Skeletal muscle tissue (tissue), 4 donors: ENCODE data around the gene PPP1R7. TPM values are rescaled to one million over a fixed set of nuclear protein-coding genes. Genes with fewer than 3 reads are reported as not detected.

ENCODE experiments used
- H3K27ac ChIP-seq: one replicate; pipeline ENCODE4 v1.7.0; 2013; ENCODE audit warnings: mild to moderate bottlenecking, low read depth, low read length, inconsistent platforms
- H3K27me3 ChIP-seq, 3 donors: one replicate each; pipeline ENCODE4 v1.7.0; 2013; ENCODE audit warnings: low read length in 3 of 3; ENCODE audit not compliant: control insufficient read depth in 3 of 3, insufficient read depth in 3 of 3
- H3K36me3 ChIP-seq, 3 donors: one replicate each; pipeline ENCODE4 v1.7.0; 2013; ENCODE audit warnings: low read length in 3 of 3; ENCODE audit not compliant: control insufficient read depth in 3 of 3, insufficient read depth in 3 of 3
- H3K4me1 ChIP-seq, 3 donors: one replicate each; pipeline ENCODE4 v1.7.0; 2013; ENCODE audit warnings: low read length in 3 of 3, mild to moderate bottlenecking in 3 of 3; ENCODE audit not compliant: control insufficient read depth in 3 of 3, insufficient read depth in 3 of 3
- H3K4me3 ChIP-seq, 3 donors: one replicate each; pipeline ENCODE4 v1.7.0; 2013; ENCODE audit warnings: low read length in 3 of 3
- H3K9ac ChIP-seq, 3 donors: one replicate each; pipeline ENCODE4 v1.7.0; 2013; ENCODE audit warnings: low read length in 3 of 3, mild to moderate bottlenecking in 3 of 3, moderate library complexity in 2 of 3, low read depth in 1 of 3
- H3K9me3 ChIP-seq, 3 donors: one replicate each; pipeline ENCODE4 v1.7.0; 2013; ENCODE audit warnings: low read length in 3 of 3; ENCODE audit not compliant: control insufficient read depth in 3 of 3
- total RNA-seq: library from RNA; depleted of rRNA; stranded (reverse); fragments of >200 nt; gene quantifications from one replicate; pipeline ENCODE4 v1.2.3, GENCODE V29; 2014
- donor health status: Osteomylitis.

The PPP1R7 gene
- total RNA-seq, 1 donor from 2014 or later: 44.4 TPM

DNA sequence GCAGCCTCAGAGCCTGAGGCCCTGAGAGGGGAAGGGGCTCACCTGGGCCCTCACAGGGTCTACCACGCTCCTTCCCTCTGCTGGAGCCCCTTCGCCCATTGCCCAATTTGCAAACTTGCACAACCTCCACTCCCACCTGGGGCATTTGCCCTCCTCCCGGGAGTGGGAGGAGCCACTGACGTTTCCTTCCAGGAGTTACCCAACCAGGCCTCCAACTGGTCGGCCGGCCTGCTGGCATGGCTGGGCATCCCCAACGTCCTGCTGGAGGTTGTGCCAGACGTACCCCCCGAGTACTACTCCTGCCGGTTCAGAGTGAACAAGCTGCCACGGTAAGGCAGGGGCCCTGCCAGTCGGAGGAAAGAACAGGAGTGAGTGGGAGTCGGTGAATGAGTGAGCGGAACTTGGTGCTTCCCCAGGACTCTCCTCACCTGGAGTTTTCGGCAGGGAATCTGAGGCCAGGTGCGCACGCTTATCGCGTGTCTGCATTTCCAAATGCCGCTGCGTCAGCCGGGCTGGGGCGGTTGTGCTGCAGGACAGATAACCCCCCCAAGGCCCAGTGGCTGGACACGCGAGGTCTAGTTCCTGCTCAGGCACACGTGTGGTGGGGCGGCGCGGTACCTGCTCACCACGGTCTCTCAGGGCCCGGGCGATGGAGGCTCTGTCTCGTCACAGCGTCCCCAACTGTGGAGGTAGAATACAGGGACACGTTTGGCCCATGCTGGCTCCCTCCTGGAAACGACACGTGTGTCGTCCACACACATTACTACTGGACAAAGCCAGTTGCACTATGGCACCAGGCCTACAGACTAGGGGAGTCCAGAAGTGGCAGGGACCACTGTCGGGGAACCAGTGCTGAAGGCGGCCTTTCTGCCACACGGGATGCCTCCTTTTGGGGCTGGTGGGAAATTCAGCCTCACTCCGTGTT lies 49.9 kb downstream of the PPP1R7 start:
- H3K9ac ChIP-seq: no peak overlapping the region

DNA sequence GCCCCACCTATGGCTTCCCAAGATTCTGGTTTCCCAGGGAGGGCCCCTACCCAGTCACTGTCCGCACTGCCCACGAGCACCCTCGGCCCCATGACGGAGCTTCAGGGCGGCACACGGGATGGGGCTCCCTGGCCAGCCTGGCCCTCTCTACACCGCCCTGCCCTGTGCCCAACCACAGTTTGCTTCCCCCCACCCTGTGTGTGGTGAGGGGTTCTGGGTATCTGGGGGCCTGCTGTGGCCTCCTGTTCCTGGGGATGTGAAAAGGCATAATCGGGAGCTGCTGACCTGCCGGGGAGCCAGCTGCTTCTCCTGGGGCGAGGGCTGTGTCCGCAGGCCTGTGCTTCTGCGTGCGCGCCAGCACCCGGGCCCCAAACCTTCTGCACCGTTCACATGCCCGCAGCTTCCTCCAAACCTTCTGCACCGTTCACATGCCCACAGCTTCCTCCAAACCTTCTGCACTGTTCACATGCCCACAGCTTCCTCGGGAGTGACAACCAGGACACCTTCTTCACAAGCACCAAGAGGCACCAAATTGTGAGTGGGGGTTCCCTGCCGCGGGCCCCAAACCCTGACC lies 50.6 kb downstream of the PPP1R7 start:
- H3K27me3 ChIP-seq: no peaks in the 10 kb centered on the region
- H3K36me3 ChIP-seq: no peaks in the 10 kb centered on the region
- H3K27ac ChIP-seq: no peak overlapping the region
- no peak overlapping the region for H3K4me3 ChIP-seq
- H3K9ac ChIP-seq: no peak overlapping the region
- H3K4me1 ChIP-seq: no peaks in the 10 kb centered on the region
- H3K9me3 ChIP-seq: no peaks in the 10 kb centered on the region

More for the DNA sequence above, 49.9 kb downstream of the PPP1R7 start:
- no peak overlapping the region for H3K27ac ChIP-seq
- no peak overlapping the region for H3K4me3 ChIP-seq
- no peaks in the 10 kb centered on the region for H3K4me1 ChIP-seq
- no peaks in the 10 kb centered on the region for H3K27me3 ChIP-seq
- no peaks in the 10 kb centered on the region for H3K9me3 ChIP-seq
- no peaks in the 10 kb centered on the region for H3K36me3 ChIP-seq

DNA sequence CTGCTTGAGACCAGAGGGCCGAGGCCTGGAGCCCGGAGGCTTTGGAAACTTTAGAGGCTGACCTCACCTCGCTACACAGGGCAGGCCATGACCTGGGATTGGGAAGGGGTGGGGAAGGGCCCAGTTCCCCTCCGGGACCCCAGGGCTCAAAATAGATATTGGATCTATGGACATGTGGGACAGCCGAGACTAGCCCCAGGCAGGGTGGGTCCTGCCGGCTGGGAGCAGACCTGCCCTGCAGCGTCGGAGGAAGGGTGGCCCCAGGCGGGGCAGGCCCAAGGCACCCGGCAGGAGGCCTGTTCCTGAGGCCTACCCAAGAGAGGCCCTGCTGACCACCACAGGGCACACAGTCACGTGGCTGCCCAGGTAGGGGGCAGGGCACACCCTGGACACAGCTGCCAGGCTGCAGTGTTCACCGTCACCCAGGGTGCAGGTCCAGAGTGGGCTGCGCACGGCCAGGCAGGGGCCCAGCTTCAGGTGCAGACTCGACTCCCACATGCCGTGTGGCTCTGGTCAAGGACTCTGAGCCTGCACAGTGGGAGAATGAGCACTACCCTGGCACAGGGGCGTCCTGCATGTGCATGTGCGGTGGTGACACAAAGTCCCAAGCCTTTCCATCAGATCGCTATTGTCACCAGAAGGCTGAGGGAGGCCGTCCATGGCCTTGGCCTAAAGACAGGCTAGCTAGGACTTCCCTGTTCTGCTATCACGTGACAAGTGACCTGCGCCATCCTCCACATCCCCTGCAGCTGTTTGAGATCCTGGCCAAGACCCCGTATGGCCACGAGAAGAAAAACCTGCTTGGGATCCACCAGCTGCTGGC lies 51.4 kb downstream of the PPP1R7 start:
- H3K36me3 ChIP-seq: no peaks in the 10 kb centered on the region
- no peak overlapping the region for H3K4me3 ChIP-seq
- no peaks in the 10 kb centered on the region for H3K4me1 ChIP-seq
- no peak overlapping the region for H3K9ac ChIP-seq
- H3K27ac ChIP-seq: no peak overlapping the region
- no peaks in the 10 kb centered on the region for H3K27me3 ChIP-seq
- H3K9me3 ChIP-seq: no peaks in the 10 kb centered on the region

DNA sequence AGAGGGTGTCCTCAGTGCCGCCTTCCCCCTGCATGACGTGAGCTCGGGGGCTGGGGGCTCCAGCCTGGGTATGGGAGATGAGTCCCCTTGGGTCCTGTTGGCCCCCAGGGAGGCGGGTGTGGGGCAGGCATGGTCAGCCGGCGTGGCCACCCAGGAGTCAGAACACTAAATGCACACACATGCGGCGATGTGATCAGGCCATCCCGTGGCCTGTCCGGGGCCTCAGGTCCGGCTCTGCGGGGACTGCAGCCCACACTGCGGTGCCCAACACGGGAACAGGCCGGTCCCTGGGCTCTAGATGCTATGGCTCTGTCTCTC lies 52.0 kb downstream of the PPP1R7 start:
- no peak overlapping the region for H3K27ac ChIP-seq
- H3K4me3 ChIP-seq: no peak overlapping the region
- H3K4me1 ChIP-seq: no peaks in the 10 kb centered on the region
- no peaks in the 10 kb centered on the region for H3K27me3 ChIP-seq
- H3K36me3 ChIP-seq: no peaks in the 10 kb centered on the region
- H3K9me3 ChIP-seq: no peaks in the 10 kb centered on the region
- H3K9ac ChIP-seq: no peak overlapping the region

DNA sequence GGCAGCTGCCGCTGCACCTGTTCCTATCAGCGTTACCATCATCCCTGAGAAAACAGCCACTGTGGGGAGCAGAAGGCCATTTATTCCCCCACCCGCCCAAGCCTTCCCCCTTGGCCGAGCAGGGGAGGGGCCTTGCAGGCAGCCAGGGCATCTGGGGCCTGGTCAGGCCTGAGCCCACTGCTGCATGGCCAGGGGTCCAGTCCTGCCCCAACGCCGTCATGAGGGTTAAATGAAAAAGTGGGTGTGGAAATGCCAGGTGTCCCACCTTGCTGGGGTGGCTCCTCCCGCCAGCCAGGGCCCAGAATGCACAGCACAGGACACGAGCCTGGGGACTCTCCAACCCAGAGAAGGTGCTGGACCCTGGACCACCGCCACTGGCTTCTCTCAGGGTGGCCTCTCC lies 52.4 kb downstream of the PPP1R7 start:
- Histone ChIP-seq H3K4me1 (no peaks in the 10 kb centered on the region), H3K9me3 (no peaks in the 10 kb centered on the region), H3K27me3 (no peaks in the 10 kb centered on the region), H3K36me3 (no peaks in the 10 kb centered on the region), H3K9ac (no peak overlapping the region), H3K4me3 (no peak overlapping the region), H3K27ac (no peak overlapping the region)

DNA sequence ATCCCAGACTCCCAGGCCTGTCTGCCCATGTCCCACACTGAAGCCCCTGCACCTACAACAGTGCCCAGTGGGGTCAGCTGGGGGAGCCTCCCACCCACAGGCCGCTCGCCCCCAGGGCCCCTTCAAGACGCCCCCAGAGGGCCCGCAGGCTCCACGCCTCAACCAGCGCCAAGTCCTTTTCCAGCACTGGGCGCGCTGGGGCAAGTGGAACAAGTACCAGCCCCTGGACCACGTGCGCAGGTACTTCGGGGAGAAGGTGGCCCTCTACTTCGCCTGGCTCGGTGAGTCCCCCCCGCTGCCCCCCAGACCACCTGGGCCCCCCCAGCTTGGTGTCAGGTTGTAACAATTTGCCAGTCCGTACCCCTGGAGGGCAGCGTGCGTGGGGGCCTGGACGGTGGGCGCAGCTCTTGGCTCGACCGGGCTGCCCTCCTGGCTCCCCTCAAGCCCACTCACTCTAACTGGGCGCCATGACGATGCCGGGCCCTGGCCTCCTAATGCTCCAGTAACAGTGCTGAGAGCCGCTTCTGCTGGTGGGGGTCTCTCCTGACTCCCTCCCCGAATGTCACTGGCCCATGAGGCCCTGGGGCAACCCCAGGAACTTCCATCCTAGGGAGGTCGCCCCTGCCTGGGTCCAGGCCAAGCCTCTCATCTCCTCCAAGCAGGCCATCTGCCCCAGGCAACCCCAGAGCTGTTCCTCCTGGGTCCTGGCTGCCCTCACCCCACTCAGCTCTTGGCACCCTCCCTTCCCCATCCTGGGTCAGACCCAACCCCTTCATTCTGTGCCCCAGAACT lies 53.1 kb downstream of the PPP1R7 start:
- no peaks in the 10 kb centered on the region for H3K36me3 ChIP-seq
- no peaks in the 10 kb centered on the region for H3K9me3 ChIP-seq
- no peak overlapping the region for H3K27ac ChIP-seq
- H3K4me3 ChIP-seq: no peak overlapping the region
- H3K9ac ChIP-seq: no peak overlapping the region
- no peaks in the 10 kb centered on the region for H3K4me1 ChIP-seq
- no peaks in the 10 kb centered on the region for H3K27me3 ChIP-seq

DNA sequence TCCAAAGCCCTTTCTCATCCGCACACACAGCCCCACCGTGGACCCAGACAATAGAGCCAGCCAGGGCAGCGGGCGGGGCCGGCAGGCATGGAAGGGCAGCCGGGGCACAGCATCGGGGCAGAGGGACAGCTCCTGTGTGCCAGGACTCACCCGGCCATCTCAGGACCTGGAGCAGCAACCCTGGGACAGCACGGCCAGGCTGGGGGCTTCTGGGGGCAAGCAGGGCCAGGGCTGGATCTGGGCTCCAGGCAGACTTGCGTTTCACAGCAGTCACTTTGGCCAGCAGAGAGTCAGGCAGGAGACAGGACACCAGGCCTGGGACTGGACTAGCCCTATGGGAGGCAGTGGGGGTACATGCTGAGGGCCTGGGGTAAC lies 53.7 kb downstream of the PPP1R7 start:
- H3K4me1 ChIP-seq: no peaks in the 10 kb centered on the region
- no peak overlapping the region for H3K4me3 ChIP-seq
- no peak overlapping the region for H3K27ac ChIP-seq
- H3K27me3 ChIP-seq: no peaks in the 10 kb centered on the region
- H3K9me3 ChIP-seq: no peaks in the 10 kb centered on the region
- no peaks in the 10 kb centered on the region for H3K36me3 ChIP-seq
- no peak overlapping the region for H3K9ac ChIP-seq

DNA sequence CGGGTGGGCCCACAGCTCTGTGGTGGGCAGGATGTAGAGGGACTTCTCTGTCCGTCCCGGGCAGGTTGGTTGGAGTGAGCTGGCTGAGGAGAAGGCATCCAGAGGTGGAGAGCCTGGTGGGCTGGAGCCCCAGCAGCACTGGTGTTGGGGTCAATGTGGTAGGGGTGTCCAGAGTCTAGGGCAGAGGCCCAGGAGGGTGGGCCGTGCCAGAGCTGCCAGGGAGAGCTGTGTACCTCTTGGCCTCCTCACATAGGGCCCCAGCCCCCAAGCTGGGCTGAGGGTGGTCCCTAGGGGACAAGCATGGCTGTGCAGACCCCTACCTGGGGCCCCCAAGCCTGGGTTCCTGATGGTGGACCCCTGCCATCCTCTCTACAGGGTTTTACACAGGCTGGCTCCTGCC lies 54.2 kb downstream of the PPP1R7 start:
- H3K36me3 ChIP-seq: no peaks in the 10 kb centered on the region
- no peaks in the 10 kb centered on the region for H3K9me3 ChIP-seq
- no peak overlapping the region for H3K9ac ChIP-seq
- no peaks in the 10 kb centered on the region for H3K27me3 ChIP-seq
- no peak overlapping the region for H3K27ac ChIP-seq
- no peaks in the 10 kb centered on the region for H3K4me1 ChIP-seq
- no peak overlapping the region for H3K4me3 ChIP-seq

DNA sequence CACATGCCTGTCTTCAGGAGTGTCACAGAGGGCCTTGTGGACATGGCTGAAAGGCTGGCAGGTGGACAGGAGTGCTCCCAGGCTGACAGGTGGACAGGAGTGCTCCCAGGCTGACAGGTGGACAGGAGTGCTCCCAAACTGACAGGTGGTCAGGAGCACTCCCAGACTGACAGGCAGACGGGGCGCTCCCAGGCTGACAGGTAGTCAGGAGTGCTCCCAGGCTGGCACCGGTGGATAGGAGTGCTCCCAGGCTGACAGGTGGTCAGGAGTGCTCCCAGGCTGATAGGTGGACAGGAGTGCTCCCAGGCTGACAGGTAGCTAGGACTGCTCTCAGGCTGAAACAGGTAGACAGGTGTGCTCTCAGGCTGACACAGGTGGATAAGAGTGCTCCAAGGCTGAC lies 54.8 kb downstream of the PPP1R7 start:
- Histone ChIP-seq H3K9me3 (no peaks in the 10 kb centered on the region), H3K36me3 (no peaks in the 10 kb centered on the region), H3K27ac (no peak overlapping the region), H3K9ac (no peak overlapping the region), H3K27me3 (no peaks in the 10 kb centered on the region), H3K4me1 (no peaks in the 10 kb centered on the region), H3K4me3 (no peak overlapping the region)
